ENCODE measurements around the gene TH.

The TH gene

DNA sequence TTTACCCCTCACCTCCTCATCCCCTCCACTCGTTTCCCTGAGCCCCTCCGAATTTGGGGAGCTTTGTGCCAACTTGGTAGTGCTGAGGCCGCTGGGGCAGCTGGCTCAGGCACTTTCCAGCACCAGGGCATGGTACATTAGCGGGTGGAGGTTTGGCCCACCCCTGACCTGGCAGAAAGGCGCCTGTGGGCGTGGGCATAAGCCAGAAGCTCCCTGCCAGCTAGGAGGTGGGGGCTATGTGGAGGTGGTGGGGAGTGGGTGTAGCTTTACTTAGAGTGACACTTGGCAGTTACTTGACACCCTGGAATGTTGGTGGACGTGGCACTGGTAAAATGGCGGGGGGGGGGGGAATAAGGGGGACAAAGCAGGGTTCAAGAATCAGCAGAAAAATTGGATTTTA is 22.2 kb downstream of the TH start:
- H3K4me3 ChIP-seq (ENCODE audit: low read length), result no peak overlapping the region
- H3K9me3 ChIP-seq (ENCODE audit: control insufficient read depth, insufficient read depth, low read length), result no peaks in the 10 kb centered on the region

DNA sequence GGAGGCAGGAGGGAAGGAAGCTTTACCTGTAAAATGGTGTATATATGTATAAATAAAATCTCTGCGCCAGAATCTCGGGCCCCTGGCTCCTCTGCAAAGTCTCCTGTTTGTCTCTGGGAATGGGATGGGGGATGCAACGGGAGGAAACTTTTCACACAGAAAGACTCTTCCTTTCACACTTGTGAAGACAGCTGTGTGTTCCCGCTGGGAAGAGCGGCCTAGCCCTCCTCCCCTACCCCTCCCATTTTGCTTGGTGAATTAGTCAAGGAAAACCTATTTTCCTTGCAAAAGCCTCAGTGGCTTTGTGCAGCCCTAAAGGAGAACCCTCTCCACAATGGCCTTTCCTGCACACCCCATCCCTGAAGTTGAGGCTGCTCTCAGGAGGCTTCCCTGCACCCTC is 23.0 kb downstream of the TH start:
- H3K9me2 ChIP-seq (replicated peaks; ENCODE audit: control insufficient read depth, low read length), result no peaks in the 10 kb centered on the region
- 0 out of 2 replicates have a peak, but pooled peaks cover 2% of the 10 kb centered on the region for H4K20me1 ChIP-seq (ENCODE audit: control insufficient read depth, insufficient read depth, low read depth, low read length)
- TF ChIP-seq, protein P1, sequence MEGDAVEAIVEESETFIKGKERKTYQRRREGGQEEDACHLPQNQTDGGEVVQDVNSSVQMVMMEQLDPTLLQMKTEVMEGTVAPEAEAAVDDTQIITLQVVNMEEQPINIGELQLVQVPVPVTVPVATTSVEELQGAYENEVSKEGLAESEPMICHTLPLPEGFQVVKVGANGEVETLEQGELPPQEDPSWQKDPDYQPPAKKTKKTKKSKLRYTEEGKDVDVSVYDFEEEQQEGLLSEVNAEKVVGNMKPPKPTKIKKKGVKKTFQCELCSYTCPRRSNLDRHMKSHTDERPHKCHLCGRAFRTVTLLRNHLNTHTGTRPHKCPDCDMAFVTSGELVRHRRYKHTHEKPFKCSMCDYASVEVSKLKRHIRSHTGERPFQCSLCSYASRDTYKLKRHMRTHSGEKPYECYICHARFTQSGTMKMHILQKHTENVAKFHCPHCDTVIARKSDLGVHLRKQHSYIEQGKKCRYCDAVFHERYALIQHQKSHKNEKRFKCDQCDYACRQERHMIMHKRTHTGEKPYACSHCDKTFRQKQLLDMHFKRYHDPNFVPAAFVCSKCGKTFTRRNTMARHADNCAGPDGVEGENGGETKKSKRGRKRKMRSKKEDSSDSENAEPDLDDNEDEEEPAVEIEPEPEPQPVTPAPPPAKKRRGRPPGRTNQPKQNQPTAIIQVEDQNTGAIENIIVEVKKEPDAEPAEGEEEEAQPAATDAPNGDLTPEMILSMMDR (IDR thresholded peaks at IDR 0.05; ENCODE audit: low read depth, low read length, poor library complexity, severe bottlenecking), result no peak
- no peak for TF ChIP-seq EZH2phosphoT487 (IDR thresholded peaks at IDR 0.05; ENCODE audit: borderline replicate concordance, low read length)
- H3K27me3 ChIP-seq (ENCODE audit: control insufficient read depth, low read length), result peaks cover 33% of the 10 kb centered on the region
- no peaks in the 10 kb centered on the region for H3K9me3 ChIP-seq (ENCODE audit: control insufficient read depth, insufficient read depth, low read length)
- no peak overlapping the region for H3K27ac ChIP-seq (ENCODE audit: low read depth, low read length)
- H3K4me1 ChIP-seq (ENCODE audit: control insufficient read depth, low read length), result peaks cover 5% of the 10 kb centered on the region
- H3K36me3 ChIP-seq (ENCODE audit: control insufficient read depth, low read length), result no peaks in the 10 kb centered on the region
- no peak overlapping the region for H3K4me2 ChIP-seq (ENCODE audit: low read length)
- H3K4me3 ChIP-seq (ENCODE audit: low read length), result no peak overlapping the region
- H3F3A ChIP-seq (ENCODE audit: control insufficient read depth, insufficient read depth), result no peaks in the 10 kb centered on the region
- no peaks in the 10 kb centered on the region for H3K79me2 ChIP-seq (ENCODE audit: control insufficient read depth, low read length)

More for the DNA sequence above, 22.2 kb downstream of the TH start:
- no peak overlapping the region for H3K27ac ChIP-seq (ENCODE audit: low read depth, low read length)
- no peaks in the 10 kb centered on the region for H3K79me2 ChIP-seq (ENCODE audit: control insufficient read depth, low read length)
- H3K4me1 ChIP-seq (ENCODE audit: control insufficient read depth, low read length), result peaks cover 5% of the 10 kb centered on the region
- TF ChIP-seq, protein P1 (IDR thresholded peaks at IDR 0.05; ENCODE audit: low read depth, low read length, poor library complexity, severe bottlenecking), result no peak
- no peak for TF ChIP-seq EZH2phosphoT487 (IDR thresholded peaks at IDR 0.05; ENCODE audit: borderline replicate concordance, low read length)
- no peak overlapping the region for H3K4me2 ChIP-seq (ENCODE audit: low read length)
- peaks cover 26% of the 10 kb centered on the region for H3K27me3 ChIP-seq (ENCODE audit: control insufficient read depth, low read length)
- H3F3A ChIP-seq (ENCODE audit: control insufficient read depth, insufficient read depth), result no peaks in the 10 kb centered on the region
- H4K20me1 ChIP-seq (ENCODE audit: control insufficient read depth, insufficient read depth, low read depth, low read length), result 0 out of 2 replicates have a peak, but pooled peaks cover 2% of the 10 kb centered on the region
- H3K36me3 ChIP-seq (ENCODE audit: control insufficient read depth, low read length), result no peaks in the 10 kb centered on the region
- no peaks in the 10 kb centered on the region for H3K9me2 ChIP-seq (replicated peaks; ENCODE audit: control insufficient read depth, low read length)

DNA sequence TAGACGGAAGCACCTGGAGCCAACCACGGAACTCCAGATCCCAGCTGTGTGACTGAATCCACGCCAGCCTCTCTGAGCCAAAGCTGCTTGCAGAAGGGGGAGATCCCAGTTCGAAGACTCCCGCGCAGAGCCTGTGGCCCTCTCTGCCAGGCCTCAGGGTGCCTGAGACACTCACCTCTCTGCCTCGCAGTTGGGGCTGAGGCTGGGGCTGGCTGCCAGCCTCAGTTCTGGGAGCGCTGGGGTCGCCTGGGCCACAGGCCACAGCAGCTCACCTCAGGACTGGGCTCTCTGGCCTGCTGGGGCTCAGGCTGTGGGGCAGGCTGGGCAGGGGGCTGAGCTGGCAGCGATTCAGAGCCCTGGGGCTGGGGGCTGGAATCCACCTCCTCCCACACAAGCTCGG is 24.2 kb downstream of the TH start:
- H3K4me1 ChIP-seq (ENCODE audit: control insufficient read depth, low read length), result peaks cover 5% of the 10 kb centered on the region
- H3K9me2 ChIP-seq (replicated peaks; ENCODE audit: control insufficient read depth, low read length), result no peaks in the 10 kb centered on the region
- no peaks in the 10 kb centered on the region for H3K79me2 ChIP-seq (ENCODE audit: control insufficient read depth, low read length)
- H3K4me3 ChIP-seq (ENCODE audit: low read length), result no peak overlapping the region
- peaks cover 43% of the 10 kb centered on the region for H3K27me3 ChIP-seq (ENCODE audit: control insufficient read depth, low read length)
- no peaks in the 10 kb centered on the region for H3F3A ChIP-seq (ENCODE audit: control insufficient read depth, insufficient read depth)
- TF ChIP-seq, protein P1 (IDR thresholded peaks at IDR 0.05; ENCODE audit: low read depth, low read length, poor library complexity, severe bottlenecking), result no peak
- no peak for TF ChIP-seq EZH2phosphoT487 (IDR thresholded peaks at IDR 0.05; ENCODE audit: borderline replicate concordance, low read length)
- 0 out of 2 replicates have a peak, but pooled peaks cover 2% of the 10 kb centered on the region for H4K20me1 ChIP-seq (ENCODE audit: control insufficient read depth, insufficient read depth, low read depth, low read length)
- no peaks in the 10 kb centered on the region for H3K9me3 ChIP-seq (ENCODE audit: control insufficient read depth, insufficient read depth, low read length)
- no peaks in the 10 kb centered on the region for H3K36me3 ChIP-seq (ENCODE audit: control insufficient read depth, low read length)
- H3K27ac ChIP-seq (ENCODE audit: low read depth, low read length), result no peak overlapping the region
- H3K4me2 ChIP-seq (ENCODE audit: low read length), result no peak overlapping the region

All from DOHH2 (cell line).